Measurements from ENCODE around the gene ZNF536. TPM values are rescaled to one million over a fixed set of nuclear protein-coding genes. Genes with fewer than 3 reads are reported as not detected.
A peak's percentile ranks its signal among the peaks of the same experiment; 100 is the strongest.

The ZNF536 gene
- total RNA-seq, 2 donors from 2014 or later, result 0.41 to 1.5 TPM

- peaks cover 2% of the 10 kb centered on the region for H3K36me3 ChIP-seq
- H3K9me3 ChIP-seq, result no peaks in the 10 kb centered on the region
- no peak for TF ChIP-seq CTCF (IDR thresholded peaks at IDR 0.05)
- peaks cover 11 to 48% of the 10 kb centered on the region in 2 donors for H3K4me1 ChIP-seq (ENCODE audit: control insufficient read depth in 1 of 2, low read depth in 2 of 2)
- DNase-seq (ENCODE audit: low spot score), result no peak
- no peak overlapping the region for H3K4me3 ChIP-seq
- H3K27me3 ChIP-seq (replicated peaks; ENCODE audit: insufficient read depth), result no peaks in the 10 kb centered on the region
- peak; percentile 17 for ATAC-seq (ENCODE audit: insufficient number of reproducible peaks, low FRiP score, low read depth)
- H3K27ac ChIP-seq, result peak overlapping the region; percentile 66 to 88
These were observed 222.0 kb downstream of the ZNF536 start for GRCh38 chr19:30593975-30594745.

DNA sequence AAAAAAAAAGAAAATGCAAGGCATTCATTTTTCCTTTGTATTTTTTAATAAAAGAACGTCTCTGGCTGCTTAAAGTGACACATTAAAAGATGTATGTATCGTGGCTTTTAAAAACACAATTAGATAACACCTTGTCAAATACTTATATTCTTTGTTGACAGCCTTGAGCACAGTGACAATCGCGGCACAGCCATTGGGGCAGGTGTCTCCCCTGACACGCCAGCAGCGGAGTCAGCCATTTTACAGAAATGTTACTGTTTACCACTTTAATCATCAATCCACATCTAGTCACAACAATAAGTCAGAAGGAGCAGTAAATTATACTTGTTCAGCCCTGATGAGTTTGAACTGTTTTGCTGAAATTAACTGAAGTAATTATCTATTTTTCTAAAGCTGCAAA, 224.1 kb downstream of the ZNF536 start:
- Histone ChIP-seq H3K9me3 (no peaks in the 10 kb centered on the region), H3K4me1 (ENCODE audit: control insufficient read depth in 1 of 2, low read depth in 2 of 2) (peaks cover 11 to 48% of the 10 kb centered on the region in 2 donors), H3K27ac (peak overlapping the region; percentile 60 to 88), H3K4me3 (no peak overlapping the region), H3K27me3 (replicated peaks; ENCODE audit: insufficient read depth) (no peaks in the 10 kb centered on the region), H3K36me3 (no peaks in the 10 kb centered on the region)
- DNase-seq (ENCODE audit: low spot score), result no peak
- ATAC-seq (ENCODE audit: insufficient number of reproducible peaks, low FRiP score, low read depth), result no peak
- TF ChIP-seq CTCF (IDR thresholded peaks at IDR 0.05), result no peak

DNA sequence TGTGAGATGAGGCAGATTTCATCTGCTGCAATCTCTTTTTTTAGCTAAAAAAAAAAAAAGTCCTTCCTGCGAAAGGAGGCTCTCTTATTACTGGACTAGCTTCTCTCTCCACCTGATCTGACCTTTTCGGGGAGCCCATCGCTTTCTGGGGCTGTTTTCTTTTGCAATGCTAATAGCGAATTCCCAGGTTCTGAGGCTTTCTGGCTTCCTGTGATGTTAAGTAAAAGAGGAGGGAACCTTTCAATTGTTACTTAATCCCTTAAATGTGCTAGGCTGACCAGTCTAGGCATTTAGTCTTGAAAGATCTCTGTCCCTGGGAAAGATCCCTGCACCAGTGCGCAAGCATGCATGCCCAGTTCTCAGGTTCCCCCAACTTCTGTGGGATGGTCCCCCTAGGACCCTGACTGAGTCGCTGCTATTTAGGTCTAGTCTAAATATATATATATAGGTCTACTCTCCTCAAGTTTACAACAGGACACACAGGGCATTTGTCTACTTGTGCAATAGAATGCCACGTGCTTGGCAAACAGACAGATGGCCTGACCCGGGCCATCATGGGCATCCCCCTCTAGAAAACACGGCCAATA, 224.7 kb downstream of the ZNF536 start:
- Histone ChIP-seq H3K27me3 (replicated peaks; ENCODE audit: insufficient read depth) (no peaks in the 10 kb centered on the region), H3K9me3 (no peaks in the 10 kb centered on the region), H3K36me3 (no peaks in the 10 kb centered on the region), H3K27ac (no peak overlapping the region), H3K4me1 (ENCODE audit: control insufficient read depth in 1 of 2, low read depth in 2 of 2) (peaks cover 11 to 48% of the 10 kb centered on the region in 2 donors), H3K4me3 (no peak overlapping the region)
- DNase-seq (ENCODE audit: low spot score) (no peak), ATAC-seq (ENCODE audit: insufficient number of reproducible peaks, low FRiP score, low read depth) (no peak)
- no peak for TF ChIP-seq CTCF (IDR thresholded peaks at IDR 0.05)

DNA sequence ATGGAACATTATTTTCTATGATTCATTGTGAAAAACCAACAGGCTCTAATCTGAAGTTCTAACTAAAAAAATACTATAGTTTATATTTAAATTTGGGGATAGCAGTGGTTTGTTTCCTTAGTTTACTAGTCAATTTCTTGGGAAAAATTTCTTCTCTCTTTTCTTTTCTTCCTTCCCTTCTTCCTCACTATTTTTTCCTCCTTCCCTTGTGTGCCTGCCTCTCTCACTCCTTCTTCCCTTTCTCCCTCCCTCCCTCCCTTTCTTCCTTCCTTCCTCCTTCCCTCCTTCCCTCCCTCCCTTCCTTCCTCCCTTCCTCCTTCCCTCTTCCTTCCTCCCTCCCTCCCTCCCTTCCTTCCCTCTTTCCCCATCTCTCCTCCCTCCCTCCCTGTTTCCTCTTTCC, 226.5 kb downstream of the ZNF536 start:
- no peaks in the 10 kb centered on the region for H3K9me3 ChIP-seq
- no peak for TF ChIP-seq CTCF (IDR thresholded peaks at IDR 0.05)
- no peaks in the 10 kb centered on the region for H3K36me3 ChIP-seq
- H3K4me3 ChIP-seq, result no peak overlapping the region
- no peak for DNase-seq (ENCODE audit: low spot score)
- no peaks in the 10 kb centered on the region for H3K27me3 ChIP-seq (replicated peaks; ENCODE audit: insufficient read depth)
- H3K4me1 ChIP-seq (ENCODE audit: control insufficient read depth in 1 of 2, low read depth in 2 of 2), result peaks cover 8 to 36% of the 10 kb centered on the region in 2 donors
- no peak overlapping the region for H3K27ac ChIP-seq
- ATAC-seq (ENCODE audit: insufficient number of reproducible peaks, low FRiP score, low read depth), result no peak

DNA sequence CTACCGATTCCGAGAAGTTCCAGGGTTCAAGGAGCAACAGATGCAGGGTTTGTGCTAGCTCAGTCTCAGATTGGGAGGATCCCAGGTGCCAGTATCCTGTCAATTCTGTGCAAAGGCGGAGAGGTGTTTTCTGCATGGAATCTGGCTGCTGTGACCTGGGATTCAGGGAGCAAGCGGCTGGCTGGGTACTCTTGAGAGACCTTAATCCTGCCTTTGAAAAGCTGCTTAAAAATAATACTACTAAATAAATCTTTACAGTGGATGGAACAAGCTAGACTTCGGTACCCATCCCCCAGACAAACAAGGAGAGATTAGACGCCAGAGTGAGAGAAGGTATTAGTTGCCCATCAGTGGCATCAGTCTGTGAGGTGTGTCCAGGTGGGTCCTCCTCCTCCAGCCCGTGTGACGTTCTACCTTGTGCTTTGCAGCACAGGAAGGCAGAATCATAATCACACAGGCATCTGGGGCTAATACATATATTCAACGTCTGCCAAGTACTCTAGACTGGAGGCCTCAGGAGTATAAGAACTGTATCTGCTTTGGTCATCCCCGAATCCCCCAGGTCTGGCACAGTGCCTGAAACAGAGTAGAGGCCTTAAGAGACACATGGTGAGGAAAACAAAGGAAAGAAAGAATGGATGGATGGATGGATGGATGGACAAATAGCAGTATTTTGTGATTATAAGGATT, 230.6 kb downstream of the ZNF536 start:
- no peak for DNase-seq (ENCODE audit: low spot score)
- no peak for ATAC-seq (ENCODE audit: insufficient number of reproducible peaks, low FRiP score, low read depth)

More for the DNA sequence above, 230.6 kb downstream of the ZNF536 start:
- no peak for TF ChIP-seq CTCF (IDR thresholded peaks at IDR 0.05)
- Histone ChIP-seq H3K27me3 (replicated peaks; ENCODE audit: insufficient read depth) (no peaks in the 10 kb centered on the region), H3K27ac (no peak overlapping the region), H3K4me1 (ENCODE audit: control insufficient read depth in 1 of 2, low read depth in 2 of 2) (no peaks in the 10 kb centered on the region), H3K4me3 (no peak overlapping the region), H3K9me3 (no peaks in the 10 kb centered on the region), H3K36me3 (no peaks in the 10 kb centered on the region)

Data from thoracic aorta (tissue), 2 donors.